Measurements from ENCODE around the gene MPG.

The MPG gene

GRCh38 chr16:83781-84615 lies 6.0 kb downstream of the MPG start:
- DNase-seq, result no peak

GRCh38 chr16:84718-85406 lies 6.8 kb downstream of the MPG start:
- DNase-seq, result no peak

- no peak for DNase-seq
Measured at GRCh38 chr16:85407-85782, 7.4 kb downstream of the MPG start.

GRCh38 chr16:85865-86264 lies 7.8 kb downstream of the MPG start:
- DNase-seq, result no peak

GRCh38 chr16:86483-86952 lies 8.5 kb downstream of the MPG start:
- DNase-seq, result no peak

GRCh38 chr16:88613-89012 lies 10.6 kb downstream of the MPG start:
- DNase-seq, result no peak

GRCh38 chr16:89391-90302 lies 11.6 kb downstream of the MPG start:
- DNase-seq, result no peak

- peak; percentile 49 for DNase-seq
Measured at GRCh38 chr16:91484-91883, 13.5 kb downstream of the MPG start.

- no peak for DNase-seq
Measured at GRCh38 chr16:92431-93339, 14.7 kb downstream of the MPG start.

- DNase-seq, result no peak
Measured at GRCh38 chr16:94918-95265, 16.9 kb downstream of the MPG start.

GRCh38 chr16:96935-97381 lies 18.9 kb downstream of the MPG start:
- peak; percentile 90 for DNase-seq

- DNase-seq, result no peak
Measured at GRCh38 chr16:97822-98221, 19.8 kb downstream of the MPG start.

GRCh38 chr16:100989-101388 lies 23.0 kb downstream of the MPG start:
- no peak for DNase-seq

- DNase-seq, result no peak
Measured at GRCh38 chr16:101586-101985, 23.6 kb downstream of the MPG start.

- DNase-seq, result no peak
Measured at GRCh38 chr16:102060-102855, 24.2 kb downstream of the MPG start.

- DNase-seq, result no peak
Measured at GRCh38 chr16:104355-104754, 26.3 kb downstream of the MPG start.

GRCh38 chr16:104928-105327 lies 26.9 kb downstream of the MPG start:
- no peak for DNase-seq

GRCh38 chr16:105521-105920 lies 27.5 kb downstream of the MPG start:
- DNase-seq, result no peak

- DNase-seq, result no peak
Measured at GRCh38 chr16:106623-107324, 28.7 kb downstream of the MPG start.

- no peak for DNase-seq
Measured at GRCh38 chr16:112153-112840, 34.3 kb downstream of the MPG start.
